ENCODE data around the gene NPM3. TPM values are rescaled to one million over a fixed set of nuclear protein-coding genes. Genes with fewer than 3 reads are reported as not detected.
"Not testable (repeated sequence)": the region's sequence is repeated elsewhere in the genome, so short reads cannot be mapped to it uniquely, and the experiment has no call there.

NPM3 gene
- total RNA-seq, 1 donor from 2014 or later, result 18.0 TPM

GRCh38 chr10:101793526-101793925 lies 10.3 kb upstream of the NPM3 start:
- H3K9me3 ChIP-seq, result no peaks in the 10 kb centered on the region
- H3K4me3 ChIP-seq, result no peak overlapping the region
- no peak for DNase-seq
- H3K36me3 ChIP-seq, result peaks cover 100% of the 10 kb centered on the region
- no peak for TF ChIP-seq CTCF (IDR thresholded peaks at IDR 0.05)
- no peaks in the 10 kb centered on the region for H3K27me3 ChIP-seq
- H3K4me1 ChIP-seq, result no peaks in the 10 kb centered on the region
- H3K27ac ChIP-seq, result no peak overlapping the region
- no peak for ATAC-seq
- intact Hi-C loops (cut with DNase I), result no loop called here

GRCh38 chr10:101789686-101790085 lies 6.4 kb upstream of the NPM3 start:
- peaks cover 100% of the 10 kb centered on the region for H3K36me3 ChIP-seq

DNA sequence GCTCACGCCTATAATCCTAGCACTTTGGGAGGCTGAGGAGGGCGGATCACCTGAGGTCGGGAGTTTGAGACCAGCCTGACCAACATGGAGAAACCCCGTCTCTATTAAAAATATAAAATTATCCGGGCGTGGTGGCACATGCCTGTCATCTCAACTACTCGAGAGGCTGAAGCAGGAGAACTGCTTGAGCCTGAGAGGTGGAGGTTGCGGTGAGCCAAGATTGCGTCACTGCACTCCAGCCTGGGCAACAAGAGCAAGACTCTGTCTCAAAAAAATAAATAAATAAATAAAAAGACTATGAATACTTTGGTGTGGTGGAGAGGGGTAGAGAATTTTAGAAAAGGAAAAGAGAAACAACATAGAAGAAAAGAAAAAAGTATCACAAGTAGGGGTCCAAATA lies 6.0 kb upstream of the NPM3 start:
- DNase-seq, H3K27me3 ChIP-seq: not testable (repeated sequence)

More at GRCh38 chr10:101789686-101790085, 6.4 kb upstream of the NPM3 start:
- no peak overlapping the region for H3K27ac ChIP-seq
- H3K27me3 ChIP-seq, result no peaks in the 10 kb centered on the region
- intact Hi-C loops (cut with DNase I), result no loop called here
- ATAC-seq (no peak), DNase-seq (no peak)
- no peak for TF ChIP-seq CTCF (IDR thresholded peaks at IDR 0.05)
- H3K4me1 ChIP-seq, result no peaks in the 10 kb centered on the region
- H3K9me3 ChIP-seq, result no peaks in the 10 kb centered on the region
- no peak overlapping the region for H3K4me3 ChIP-seq

GRCh38 chr10:101785801-101786200 lies 2.6 kb upstream of the NPM3 start:
- H3K4me1 ChIP-seq, result peaks cover 18% of the 10 kb centered on the region
- no peak overlapping the region for H3K27ac ChIP-seq
- intact Hi-C loops (cut with DNase I), result no loop called here
- DNase-seq, result no peak
- no peaks in the 10 kb centered on the region for H3K9me3 ChIP-seq
- TF ChIP-seq CTCF (IDR thresholded peaks at IDR 0.05), result no peak
- H3K36me3 ChIP-seq, result peaks cover 70% of the 10 kb centered on the region
- no peak overlapping the region for H3K4me3 ChIP-seq
- no peaks in the 10 kb centered on the region for H3K27me3 ChIP-seq
- ATAC-seq, result no peak

More for the DNA sequence above, 6.0 kb upstream of the NPM3 start:
- peak; percentile 53 for ATAC-seq
- peaks cover 99% of the 10 kb centered on the region for H3K36me3 ChIP-seq
- H3K9me3 ChIP-seq; H3K27ac ChIP-seq; H3K4me1 ChIP-seq; intact Hi-C loops (cut with DNase I); H3K4me3 ChIP-seq: not testable (repeated sequence)

DNA sequence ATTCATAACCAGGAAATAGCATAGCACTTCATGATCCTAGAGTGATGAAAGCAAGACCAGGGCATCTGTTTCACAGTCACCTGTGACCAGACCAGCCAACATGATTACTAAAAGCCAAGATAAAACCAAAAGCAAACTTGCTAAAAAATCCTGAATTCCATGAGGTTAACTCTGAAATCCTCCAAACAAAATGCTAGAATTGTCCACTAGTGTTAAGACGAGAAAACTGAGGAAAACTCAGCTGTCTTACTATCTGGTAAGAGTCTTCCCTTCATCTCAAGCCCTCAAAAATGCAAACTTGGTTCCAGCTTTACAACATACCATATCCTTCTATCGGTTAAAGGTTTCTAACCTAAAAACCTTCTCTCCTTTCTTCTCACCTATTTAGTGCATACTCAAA lies 1.3 kb upstream of the NPM3 start:
- no peak for DNase-seq
- peaks cover 30% of the 10 kb centered on the region for H3K4me1 ChIP-seq
- no peaks in the 10 kb centered on the region for H3K9me3 ChIP-seq
- peaks cover under 1% of the 10 kb centered on the region for H3K27me3 ChIP-seq
- no peak overlapping the region for H3K4me3 ChIP-seq
- no peak for TF ChIP-seq CTCF (IDR thresholded peaks at IDR 0.05)
- no peak for ATAC-seq
- intact Hi-C loops (cut with DNase I), result loop anchor here (5.0 kb wide), 1 partner anchor 182 kb away; no protein-coding TSS in a partner anchor
- H3K27ac ChIP-seq, result no peak overlapping the region
- peaks cover 57% of the 10 kb centered on the region for H3K36me3 ChIP-seq

- no peaks in the 10 kb centered on the region for H3K9me3 ChIP-seq
- peaks cover 49% of the 10 kb centered on the region for H3K36me3 ChIP-seq
- peaks cover 7% of the 10 kb centered on the region for H3K27me3 ChIP-seq
- peak overlapping the region; percentile 73 for H3K4me3 ChIP-seq
- intact Hi-C loops (cut with DNase I), result loop anchor here (5.0 kb wide), 1 partner anchor 181 kb away; no protein-coding TSS in a partner anchor
- H3K4me1 ChIP-seq, result peaks cover 38% of the 10 kb centered on the region
- ATAC-seq (no peak), DNase-seq (no peak)
- H3K27ac ChIP-seq, result peak overlapping the region; percentile 63
- TF ChIP-seq CTCF (IDR thresholded peaks at IDR 0.05), result no peak
Observed at GRCh38 chr10:101783736-101784118, 481 bp upstream of the NPM3 start.
